ENCODE data around the gene POFUT2.

DNA sequence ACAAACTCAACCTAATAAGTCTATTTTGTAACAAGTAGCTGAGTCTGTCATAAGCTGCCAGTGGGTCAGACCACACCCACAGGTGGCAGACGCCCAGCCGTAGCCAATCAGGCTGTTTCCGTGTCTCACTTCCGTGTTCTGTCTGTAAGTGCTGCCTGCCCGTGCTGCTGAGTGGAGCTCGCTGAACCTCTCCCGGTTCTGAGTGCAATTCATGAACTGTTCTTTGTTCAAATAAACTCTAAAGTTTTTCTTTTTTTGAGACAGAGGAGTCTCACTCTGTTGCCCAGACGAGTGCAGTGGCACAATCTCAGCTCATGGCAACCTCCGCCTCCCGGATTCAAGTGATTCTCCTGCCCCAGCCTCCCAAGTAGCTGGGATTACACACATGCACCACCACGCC is 25.1 kb downstream of the POFUT2 start:
- TF ChIP-seq, protein P1, sequence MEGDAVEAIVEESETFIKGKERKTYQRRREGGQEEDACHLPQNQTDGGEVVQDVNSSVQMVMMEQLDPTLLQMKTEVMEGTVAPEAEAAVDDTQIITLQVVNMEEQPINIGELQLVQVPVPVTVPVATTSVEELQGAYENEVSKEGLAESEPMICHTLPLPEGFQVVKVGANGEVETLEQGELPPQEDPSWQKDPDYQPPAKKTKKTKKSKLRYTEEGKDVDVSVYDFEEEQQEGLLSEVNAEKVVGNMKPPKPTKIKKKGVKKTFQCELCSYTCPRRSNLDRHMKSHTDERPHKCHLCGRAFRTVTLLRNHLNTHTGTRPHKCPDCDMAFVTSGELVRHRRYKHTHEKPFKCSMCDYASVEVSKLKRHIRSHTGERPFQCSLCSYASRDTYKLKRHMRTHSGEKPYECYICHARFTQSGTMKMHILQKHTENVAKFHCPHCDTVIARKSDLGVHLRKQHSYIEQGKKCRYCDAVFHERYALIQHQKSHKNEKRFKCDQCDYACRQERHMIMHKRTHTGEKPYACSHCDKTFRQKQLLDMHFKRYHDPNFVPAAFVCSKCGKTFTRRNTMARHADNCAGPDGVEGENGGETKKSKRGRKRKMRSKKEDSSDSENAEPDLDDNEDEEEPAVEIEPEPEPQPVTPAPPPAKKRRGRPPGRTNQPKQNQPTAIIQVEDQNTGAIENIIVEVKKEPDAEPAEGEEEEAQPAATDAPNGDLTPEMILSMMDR (IDR thresholded peaks at IDR 0.05): no peak
- TF ChIP-seq POLR2A (IDR thresholded peaks at IDR 0.05): no peak

Data from adrenal gland (tissue), 5 donors.